ENCODE results near the gene PRICKLE2.

Gene PRICKLE2

GRCh38 chr3:64224826-64225610, at the start of gene PRICKLE2:
Gene PRICKLE2 (minus strand): TSS chr3:64225466. CDS start chr3:64198927, 26,539 bp downstream.
- no peaks in the 10 kb centered on the region for H3K9me3 ChIP-seq
- no peaks in the 10 kb centered on the region for H3K36me3 ChIP-seq
- H3K27me3 ChIP-seq, result peaks cover 28% of the 10 kb centered on the region
- H3K27ac ChIP-seq, result no peak within 1 kb of the TSS
- no peak for TF ChIP-seq CTCF (IDR thresholded peaks at IDR 0.05)
- no peaks in the 10 kb centered on the region for H3K4me1 ChIP-seq (ENCODE audit: control insufficient read depth in 1 of 2, insufficient read depth in 1 of 2, low read depth in 1 of 2, low read length in 1 of 2)
- H3K4me3 ChIP-seq (ENCODE audit: low read depth in 1 of 2, low read length in 1 of 2), result no peak within 1 kb of the TSS

GRCh38 chr3:64272842-64273241, 47.6 kb upstream of the PRICKLE2 start:
- Histone ChIP-seq H3K4me1 (ENCODE audit: control insufficient read depth in 1 of 2, insufficient read depth in 1 of 2, low read depth in 1 of 2, low read length in 1 of 2) (peaks cover 0 to 9% of the 10 kb centered on the region in 2 experiments), H3K4me3 (ENCODE audit: low read depth in 1 of 2, low read length in 1 of 2) (no peak overlapping the region), H3K27ac (no peak overlapping the region), H3K9me3 (no peaks in the 10 kb centered on the region), H3K36me3 (no peaks in the 10 kb centered on the region), H3K27me3 (peaks cover 32% of the 10 kb centered on the region)
- TF ChIP-seq CTCF (IDR thresholded peaks at IDR 0.05), result no peak

- Histone ChIP-seq H3K27me3 (peaks cover 38% of the 10 kb centered on the region), H3K4me3 (ENCODE audit: low read depth in 1 of 2, low read length in 1 of 2) (no peak overlapping the region), H3K9me3 (no peaks in the 10 kb centered on the region), H3K4me1 (ENCODE audit: control insufficient read depth in 1 of 2, insufficient read depth in 1 of 2, low read depth in 1 of 2, low read length in 1 of 2) (peaks cover 0 to 9% of the 10 kb centered on the region in 2 experiments), H3K36me3 (no peaks in the 10 kb centered on the region), H3K27ac (no peak overlapping the region)
- TF ChIP-seq CTCF (IDR thresholded peaks at IDR 0.05), result no peak
Measured at GRCh38 chr3:64272271-64272670, 47.0 kb upstream of the PRICKLE2 start.

DNA sequence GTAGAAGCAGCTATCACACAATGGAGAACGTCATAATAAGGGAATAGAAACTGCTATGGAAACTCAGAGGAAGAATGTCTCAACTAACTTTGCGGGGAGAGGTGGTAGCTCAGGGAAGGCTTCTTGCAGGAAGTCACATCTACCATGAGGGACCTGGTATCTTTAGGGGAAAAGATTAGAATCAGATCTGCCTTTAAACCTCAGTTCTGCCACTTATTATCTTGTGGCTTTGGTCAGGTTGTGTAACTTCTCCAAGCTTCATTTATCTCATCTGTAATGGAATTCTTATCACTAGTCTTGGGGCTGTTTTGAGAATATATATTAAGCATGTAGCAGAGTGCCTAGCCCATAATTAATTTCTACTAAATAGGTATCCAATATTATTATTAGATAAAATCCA, 46.4 kb upstream of the PRICKLE2 start:
- Histone ChIP-seq H3K9me3 (no peaks in the 10 kb centered on the region), H3K36me3 (no peaks in the 10 kb centered on the region), H3K27me3 (peaks cover 44% of the 10 kb centered on the region), H3K4me3 (ENCODE audit: low read depth in 1 of 2, low read length in 1 of 2) (no peak overlapping the region), H3K27ac (no peak overlapping the region), H3K4me1 (ENCODE audit: control insufficient read depth in 1 of 2, insufficient read depth in 1 of 2, low read depth in 1 of 2, low read length in 1 of 2) (peaks cover 0 to 9% of the 10 kb centered on the region in 2 experiments)
- no peak for TF ChIP-seq CTCF (IDR thresholded peaks at IDR 0.05)

DNA sequence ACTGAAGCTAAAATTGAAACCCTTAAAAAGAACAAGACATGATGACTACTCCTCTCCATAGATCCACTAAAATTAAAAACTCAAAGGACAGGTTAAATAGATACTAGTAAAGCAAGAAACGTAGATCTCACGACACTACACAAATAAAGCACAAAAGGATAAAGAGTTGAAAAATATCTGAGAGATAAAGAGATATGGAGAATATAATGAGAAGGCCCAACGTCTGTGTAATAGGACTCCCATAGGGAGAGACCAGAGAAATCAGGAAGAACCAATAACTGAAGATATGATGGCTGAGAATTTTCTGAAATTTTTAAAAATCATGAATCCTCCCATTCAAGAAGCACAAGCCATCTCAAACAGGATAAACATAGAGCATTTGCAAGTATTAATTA, 45.6 kb upstream of the PRICKLE2 start:
- H3K4me3 ChIP-seq (ENCODE audit: low read depth in 1 of 2, low read length in 1 of 2), result no peak overlapping the region
- H3K27ac ChIP-seq, result no peak overlapping the region
- no peaks in the 10 kb centered on the region for H3K36me3 ChIP-seq
- peaks cover 0 to 6% of the 10 kb centered on the region in 2 experiments for H3K4me1 ChIP-seq (ENCODE audit: control insufficient read depth in 1 of 2, insufficient read depth in 1 of 2, low read depth in 1 of 2, low read length in 1 of 2)
- TF ChIP-seq CTCF (IDR thresholded peaks at IDR 0.05), result no peak
- H3K27me3 ChIP-seq, result peaks cover 52% of the 10 kb centered on the region
- H3K9me3 ChIP-seq, result no peaks in the 10 kb centered on the region

Data from neutrophil (primary cell).